OCI-LY1 (cell line): ENCODE data around the gene SLC26A9.
"Not testable (repeated sequence)": the region's sequence is repeated elsewhere in the genome, so short reads cannot be mapped to it uniquely, and the experiment has no call there.

Experiments
- CTCF ChIP-seq: fragments of 200-600 bp; sonication (generic), shearing (Covaris generic); IDR thresholded peaks from 2 replicates; pipeline ENCODE4 v1.5.1; 2017; ENCODE audit warnings: mild to moderate bottlenecking, antibody characterized with exemption, low read length, moderate library complexity, mixed read lengths
- EZH2 ChIP-seq: fragments of 200-600 bp; sonication (generic), shearing (Covaris generic); IDR thresholded peaks from 2 replicates; pipeline ENCODE4 v1.8.0; 2017; ENCODE audit warnings: borderline replicate concordance, mixed run types, mild to moderate bottlenecking, antibody characterized with exemption, low read length, moderate library complexity, mixed read lengths

DNA sequence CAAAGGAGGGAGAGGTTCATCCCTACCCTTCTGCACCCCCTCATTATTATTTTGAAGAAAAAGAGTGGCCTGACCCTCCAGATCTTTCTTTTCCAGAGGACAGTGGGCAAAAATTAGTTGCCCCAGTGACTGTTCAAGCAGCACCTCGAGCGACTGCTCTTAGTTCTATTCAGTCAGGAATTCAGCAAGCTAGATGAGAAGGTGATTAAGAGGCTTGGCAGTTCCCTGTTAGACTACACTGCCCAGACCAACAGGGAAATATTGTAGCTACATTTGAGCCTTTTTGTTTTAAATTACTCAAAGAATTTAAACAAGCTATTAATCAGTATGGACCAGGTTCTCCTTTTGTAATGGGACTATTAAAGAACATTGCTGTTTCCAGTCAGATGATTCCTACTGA lies 51.8 kb downstream of the SLC26A9 start:
- not testable (repeated sequence) for TF ChIP-seq CTCF, EZH2
